GM19193 (cell line): ENCODE data around the gene TSPAN15.

Experiments
- POLR2A ChIP-seq: IDR thresholded peaks from 4 replicates; pipeline ENCODE4 v1.6.1; 2011; ENCODE audit not compliant: insufficient read depth, insufficient read length; ENCODE audit errors: extremely low read depth

Gene TSPAN15

DNA sequence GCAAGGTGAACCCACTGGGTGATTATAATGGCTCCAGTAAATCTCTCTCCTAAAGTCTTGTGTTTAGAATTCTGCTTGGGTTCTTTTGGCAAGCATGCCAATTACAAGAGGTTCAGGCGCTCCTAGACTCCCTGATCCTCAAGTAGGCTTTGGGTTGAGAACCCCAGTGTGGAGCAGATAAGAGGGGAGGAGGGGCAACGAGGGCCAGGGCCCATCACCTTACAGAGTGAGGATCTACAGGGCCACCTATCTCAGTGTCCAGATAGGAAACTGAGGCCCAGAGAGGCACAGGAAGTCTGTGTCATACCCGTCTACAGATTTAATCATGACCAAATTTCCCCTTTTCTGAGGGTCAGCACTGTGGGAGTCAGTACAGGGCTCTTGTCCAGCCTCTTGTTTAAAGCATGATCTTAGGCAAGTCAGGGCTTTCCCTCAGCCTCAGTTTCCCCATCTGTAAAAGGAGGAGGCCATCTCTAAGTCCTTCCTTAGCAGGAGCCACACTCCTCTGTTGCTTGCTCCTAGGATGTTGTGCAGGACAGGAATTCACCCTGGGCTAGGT is 39.0 kb upstream of the TSPAN15 start:
- TF ChIP-seq POLR2A: no peak

DNA sequence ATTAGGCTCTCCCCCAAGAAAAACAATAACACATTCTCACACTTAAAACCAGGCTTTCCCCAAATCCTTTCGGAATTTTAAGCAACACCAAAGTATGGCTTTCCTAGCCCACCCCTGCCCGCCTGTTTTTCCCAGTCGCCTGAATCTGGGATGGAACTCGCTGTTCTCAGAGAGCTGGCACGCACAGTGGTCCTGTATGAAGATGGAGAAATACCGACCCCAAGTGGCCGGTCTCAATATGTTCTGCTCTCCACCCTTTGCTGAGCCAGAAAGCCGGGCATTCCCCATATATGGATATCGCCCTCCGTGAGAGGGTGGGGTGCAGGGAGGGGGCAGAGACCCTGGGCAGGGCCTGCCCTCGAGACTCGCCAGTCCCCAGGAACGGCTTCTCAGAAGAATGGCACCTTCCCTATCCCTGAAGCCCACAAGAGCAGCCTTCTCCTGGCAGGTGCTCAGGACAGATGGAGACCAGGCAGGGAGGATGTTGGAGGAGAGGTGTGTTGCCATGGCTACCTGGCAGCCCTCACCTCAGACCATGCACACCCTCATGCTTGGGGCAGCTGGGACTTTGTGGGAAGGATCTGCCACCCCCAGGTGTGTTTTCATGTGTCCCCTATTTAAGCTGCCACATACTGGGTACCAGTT is 37.9 kb upstream of the TSPAN15 start:
- no peak for TF ChIP-seq POLR2A

GRCh38 chr10:69414036-69415018 is 36.9 kb upstream of the TSPAN15 start:
- TF ChIP-seq POLR2A: no peak

- TF ChIP-seq POLR2A: no peak
Observed at GRCh38 chr10:69415049-69415448, 36.2 kb upstream of the TSPAN15 start.

DNA sequence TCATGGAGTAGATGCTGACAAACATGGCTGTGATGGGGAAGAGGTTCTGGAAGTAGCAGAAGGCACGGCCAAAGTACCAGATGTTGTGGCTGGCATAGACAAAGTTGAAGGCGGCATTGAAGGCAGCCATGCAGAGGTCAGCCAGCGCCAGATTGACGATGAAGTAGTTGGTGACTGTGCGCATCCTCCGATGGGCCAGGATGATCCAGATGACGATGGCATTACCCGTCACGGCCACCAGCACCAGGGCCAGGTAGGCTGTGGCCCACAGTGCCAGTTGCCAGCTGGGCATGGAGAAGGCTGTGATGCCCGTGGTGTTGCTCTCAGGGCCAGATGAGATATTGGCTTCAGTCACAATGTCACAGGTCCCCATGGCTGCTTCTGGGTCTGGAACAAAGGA is 35.3 kb upstream of the TSPAN15 start:
- TF ChIP-seq POLR2A: no peak

- no peak for TF ChIP-seq POLR2A
Observed at GRCh38 chr10:69416695-69417094, 34.6 kb upstream of the TSPAN15 start, which contains the start of gene TACR2. TSS of gene TACR2 (minus strand) at chr10:69416918. CDS start at chr10:69416323, 595 bp downstream.

DNA sequence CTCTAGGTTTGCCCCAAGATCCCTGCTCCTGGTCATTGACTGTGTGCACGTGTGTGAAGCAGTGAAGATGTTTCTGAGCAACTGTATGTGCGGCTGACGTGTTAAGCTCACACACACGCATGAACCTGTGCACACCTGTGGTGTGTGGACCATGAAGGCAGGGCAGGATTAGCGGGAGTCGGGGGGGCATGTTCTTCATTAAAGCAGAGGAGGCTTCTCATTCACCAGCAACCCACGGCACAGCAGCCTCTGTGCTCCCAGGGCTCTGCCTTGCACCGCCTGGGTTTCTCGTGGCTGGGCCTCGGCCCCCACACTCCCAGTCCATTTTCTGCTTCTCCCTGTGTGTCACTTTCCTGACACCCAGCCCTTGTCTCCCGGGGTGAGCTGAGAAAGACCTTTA is 33.7 kb upstream of the TSPAN15 start:
- no peak for TF ChIP-seq POLR2A

- TF ChIP-seq POLR2A: no peak
Observed at GRCh38 chr10:69418052-69418752, 33.1 kb upstream of the TSPAN15 start.

DNA sequence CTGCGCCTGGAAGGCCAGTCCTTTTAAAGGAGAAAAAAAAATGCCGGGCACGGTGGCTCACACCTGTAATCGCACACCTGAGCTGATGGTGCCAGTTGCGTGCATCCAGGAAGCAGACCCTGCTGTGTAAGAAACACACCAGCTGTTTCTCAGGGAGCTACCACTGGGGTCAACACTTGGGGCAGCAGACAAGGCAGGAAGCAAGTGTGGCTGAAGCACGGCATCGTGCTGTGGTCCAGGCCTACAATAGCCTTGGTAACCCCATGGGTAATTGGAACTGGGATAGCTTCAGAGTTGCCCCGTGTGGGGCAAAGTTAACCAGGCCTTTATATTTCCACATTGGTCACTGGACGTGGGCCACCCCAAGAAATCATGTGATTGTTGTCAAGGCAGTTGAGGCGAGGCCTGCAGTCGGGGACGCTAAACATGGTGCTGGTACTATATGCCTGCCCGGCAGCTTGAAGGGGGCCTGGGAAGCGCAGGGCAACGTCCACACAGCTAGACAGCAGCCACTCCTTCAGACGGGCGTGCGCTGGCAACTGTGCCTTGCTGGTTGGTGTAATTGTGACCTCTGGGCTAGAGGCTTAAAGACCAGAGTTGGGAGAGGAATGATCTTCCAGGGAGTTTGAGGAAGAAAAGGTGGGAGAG is 32.0 kb upstream of the TSPAN15 start:
- no peak for TF ChIP-seq POLR2A

DNA sequence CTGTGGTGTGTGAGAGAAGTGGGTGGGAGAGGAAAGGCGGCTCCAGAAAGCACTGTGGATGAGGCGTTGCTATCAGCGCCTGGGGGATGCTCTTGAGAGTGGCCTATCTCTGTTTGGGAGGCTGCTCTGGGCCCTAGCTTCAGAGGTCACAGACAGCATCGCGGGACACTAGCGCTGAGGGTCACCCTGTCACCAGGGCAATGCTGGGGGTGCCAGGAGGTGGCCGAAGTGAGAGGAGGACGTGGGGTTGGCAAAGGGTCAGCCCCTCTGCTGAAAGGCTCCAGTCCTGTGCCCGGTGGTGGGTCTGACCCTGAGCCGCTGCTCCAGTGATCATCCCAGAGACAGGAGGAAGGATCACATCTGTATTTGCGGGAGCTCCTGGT is 31.5 kb upstream of the TSPAN15 start:
- no peak for TF ChIP-seq POLR2A

DNA sequence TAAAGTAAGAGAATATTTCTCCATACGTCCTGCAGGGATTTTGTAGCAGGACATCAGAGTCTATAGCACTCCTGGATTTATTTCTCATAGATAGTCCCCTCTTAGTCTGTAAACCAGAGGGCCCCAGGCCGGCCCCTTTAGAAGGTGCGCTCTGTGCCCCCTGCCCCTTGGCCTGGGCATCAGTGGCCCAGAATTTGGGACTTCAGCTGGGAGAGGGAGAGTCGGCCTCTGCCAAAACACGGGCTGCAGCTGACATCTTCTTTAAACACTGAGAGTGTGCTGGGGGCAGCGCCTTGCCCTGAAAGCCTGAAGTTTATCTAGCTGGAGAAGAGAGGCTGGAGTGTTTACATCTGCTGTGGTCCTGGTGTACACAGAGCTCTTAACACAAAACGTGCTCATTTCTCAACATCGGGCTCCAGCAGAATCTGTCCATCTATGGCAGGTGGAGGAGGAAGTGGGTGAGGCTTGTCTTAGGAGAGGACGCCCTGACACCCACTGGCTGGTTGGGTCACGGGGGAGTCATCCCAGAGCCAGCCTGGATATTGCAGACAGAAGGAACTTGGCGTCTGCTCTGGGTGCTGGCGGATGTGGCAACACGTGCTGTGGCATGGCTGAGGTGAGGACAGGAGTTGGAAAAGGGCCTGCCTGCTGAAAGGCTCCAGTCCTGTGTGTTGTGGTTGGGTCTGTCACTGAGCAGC is 29.5 kb upstream of the TSPAN15 start:
- no peak for TF ChIP-seq POLR2A

GRCh38 chr10:69422676-69423075 is 28.6 kb upstream of the TSPAN15 start:
- no peak for TF ChIP-seq POLR2A

DNA sequence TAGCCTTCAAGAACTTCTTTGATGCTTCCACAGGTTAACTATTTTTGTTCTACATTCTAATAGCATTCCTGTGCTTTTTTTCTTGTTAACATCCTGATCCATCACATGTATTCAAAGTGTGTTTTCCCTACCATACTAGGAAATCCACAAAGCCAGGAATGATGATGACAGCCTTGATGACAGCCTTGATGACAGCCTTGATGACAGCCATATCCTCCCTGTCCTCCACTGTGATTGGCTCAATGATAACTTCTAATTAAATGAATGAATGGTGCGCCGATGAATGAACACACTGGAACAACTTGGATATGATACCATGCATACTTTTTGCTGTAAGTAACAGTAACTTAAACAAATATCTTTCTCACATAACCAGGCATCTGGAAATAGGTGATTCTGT is 26.2 kb upstream of the TSPAN15 start:
- TF ChIP-seq POLR2A: no peak
